HL-60/S4 treated with phorbol 12-myristate 13-acetate at 8.2 ng/mL for 4 days and 3 days (cell line): ENCODE data around the gene ADORA1.

Source experiments
- in situ Hi-C: fragments of 300-500 bp; cut with MboI; formaldehyde crosslinking; loops from 2 replicates; pipeline ENCODE4 v1.15.0; 2022; ENCODE audit warnings: low sequenced_read_pairs

ADORA1 gene

DNA sequence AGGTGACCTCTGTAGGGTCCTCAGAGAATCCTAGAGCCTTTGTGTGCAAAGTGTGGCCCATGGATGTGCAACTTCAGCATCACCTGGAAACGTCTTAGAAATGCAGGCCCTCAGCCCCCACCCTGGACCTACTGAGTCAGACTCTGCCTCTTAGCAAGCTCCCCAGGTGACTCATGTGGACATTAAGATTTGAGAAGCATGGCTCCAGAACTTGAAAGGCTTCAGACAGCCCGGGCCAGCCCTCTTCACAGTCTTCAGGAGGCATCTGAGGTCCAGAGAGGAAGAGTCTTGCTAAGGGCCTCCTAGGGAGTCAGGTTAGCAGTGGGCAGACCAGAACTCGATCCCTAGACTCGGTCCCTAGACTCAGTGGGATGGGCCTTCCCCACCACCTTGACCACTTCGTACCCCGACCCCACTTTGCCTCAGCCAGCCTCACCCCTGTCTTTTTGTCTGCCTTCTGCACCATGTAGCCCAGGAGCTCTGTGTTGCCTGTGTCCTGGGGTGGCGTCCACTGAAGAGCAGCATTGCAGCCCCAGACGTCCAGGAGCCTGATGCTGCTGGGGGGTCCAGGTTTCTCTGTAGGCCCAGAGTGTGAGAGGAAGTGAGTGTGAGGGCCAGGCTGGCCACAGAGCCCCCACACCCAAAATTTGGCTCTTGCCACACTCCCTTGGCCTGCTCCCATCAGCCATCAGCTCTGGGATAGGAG lies 43.3 kb downstream of the ADORA1 start:
- in situ Hi-C loops = no loop called here

DNA sequence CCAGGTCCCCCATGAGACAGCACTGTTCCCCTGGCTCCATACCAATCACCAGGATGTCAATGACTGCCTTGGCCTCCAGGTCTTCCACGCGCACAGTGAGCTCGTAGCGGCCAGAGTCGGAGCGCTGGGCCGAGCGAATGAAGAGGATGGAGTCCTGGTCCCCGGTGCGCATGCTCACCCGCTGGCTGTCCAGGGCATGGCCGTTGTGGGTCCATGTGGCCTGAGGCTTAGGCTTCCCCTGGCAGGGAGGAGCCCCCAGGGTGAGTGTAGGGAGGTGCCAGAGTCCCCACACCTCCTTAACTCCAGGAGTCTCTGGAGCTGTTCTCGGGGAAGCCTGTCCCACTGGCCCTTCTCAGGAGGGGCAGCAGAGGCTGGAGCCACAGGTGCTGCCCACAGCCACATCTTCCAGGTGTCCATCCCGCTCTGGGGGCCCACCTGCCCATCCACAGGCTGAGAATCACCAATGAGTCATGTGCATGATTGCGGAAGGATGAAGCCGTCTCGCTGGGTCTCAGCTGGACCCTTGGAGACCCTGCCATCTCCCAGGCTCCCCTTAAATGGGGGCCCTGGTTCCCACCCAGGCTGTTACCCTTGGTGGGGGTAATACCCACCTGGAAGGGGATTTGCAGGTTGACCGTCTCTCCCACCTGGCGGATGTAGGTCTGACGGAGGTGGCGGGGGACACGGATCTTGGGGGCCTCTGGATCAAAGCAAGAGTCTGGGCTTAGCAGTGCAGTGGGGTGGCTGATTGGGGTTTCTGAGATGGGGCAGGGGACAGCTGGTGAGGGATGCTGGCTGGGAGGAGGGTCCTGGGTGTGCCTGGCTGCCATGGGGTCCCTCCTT lies 44.0 kb downstream of the ADORA1 start:
- in situ Hi-C loops = no loop called here

- in situ Hi-C loops = no loop called here
Measured at GRCh38 chr1:203172184-203173010, 44.9 kb downstream of the ADORA1 start.

DNA sequence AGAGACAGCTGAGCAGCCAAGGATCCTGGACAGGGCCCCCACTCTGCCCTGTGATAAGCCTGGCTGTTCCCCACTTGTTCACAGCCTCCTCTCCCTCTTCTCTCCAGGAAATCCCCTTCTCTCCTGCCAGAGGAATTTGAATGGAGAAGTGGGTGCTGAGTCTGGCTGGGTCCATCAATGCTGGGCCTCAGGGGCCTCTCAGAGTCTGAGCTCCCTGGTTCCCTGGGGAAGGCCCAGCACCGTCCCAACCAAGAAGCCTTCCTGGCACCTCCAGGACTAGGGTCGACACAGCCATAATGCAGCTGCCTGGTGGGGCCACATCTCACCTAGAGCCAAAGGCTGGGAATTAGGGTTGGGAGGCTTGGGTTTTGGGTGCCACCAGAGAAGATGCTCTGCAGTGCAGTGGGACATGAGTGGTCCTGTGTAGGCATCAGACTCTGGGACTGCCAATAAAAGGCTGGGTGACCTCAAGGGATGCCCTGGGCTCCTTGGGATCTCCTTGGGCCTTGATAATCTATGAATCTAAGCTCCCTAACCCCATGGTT lies 45.6 kb downstream of the ADORA1 start:
- in situ Hi-C loops = no loop called here

GRCh38 chr1:203173566-203173965 lies 46.0 kb downstream of the ADORA1 start:
- in situ Hi-C loops = no loop called here

- in situ Hi-C loops = no loop called here
Measured at GRCh38 chr1:203174324-203174985, 46.9 kb downstream of the ADORA1 start.

DNA sequence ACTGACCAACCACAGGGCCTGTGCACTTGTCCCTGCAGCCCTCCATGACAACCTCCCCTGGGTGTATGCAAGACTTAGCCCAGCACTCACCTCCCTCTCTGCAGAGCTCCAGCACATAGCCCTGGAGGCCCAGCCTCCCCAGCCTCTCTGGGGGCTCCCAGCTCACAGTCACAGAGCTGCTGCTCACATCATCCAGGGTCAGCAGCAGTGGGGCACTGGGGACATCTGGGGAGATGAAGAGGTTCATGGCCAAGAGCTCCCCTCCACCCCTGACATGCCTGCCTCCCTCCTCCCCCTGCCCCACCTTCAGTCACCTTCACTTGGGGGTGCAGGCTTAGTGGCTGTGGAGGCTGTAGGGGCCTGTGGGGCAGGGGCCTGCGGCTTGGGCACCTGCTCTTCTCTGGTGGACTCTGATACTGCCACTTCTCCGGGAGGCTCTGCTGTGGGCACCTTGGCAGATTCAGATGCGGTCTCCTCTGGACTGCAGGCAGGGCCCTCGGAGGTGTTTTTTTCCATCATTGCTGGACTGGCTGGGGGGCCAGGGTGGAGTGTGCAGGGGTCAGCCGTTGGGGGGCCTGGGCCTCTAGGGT lies 47.8 kb downstream of the ADORA1 start, which contains the start of gene MYBPH:
Gene MYBPH, minus strand, starts transcription at position 590 of the 590 bp plus-strand sequence. Its CDS starts 71 bp downstream, at position 519.
- in situ Hi-C loops = no loop called here

GRCh38 chr1:203175827-203176241 lies 48.3 kb downstream of the ADORA1 start:
- in situ Hi-C loops = no loop called here

- in situ Hi-C loops = no loop called here
Measured at GRCh38 chr1:203176273-203177035, 48.9 kb downstream of the ADORA1 start.

DNA sequence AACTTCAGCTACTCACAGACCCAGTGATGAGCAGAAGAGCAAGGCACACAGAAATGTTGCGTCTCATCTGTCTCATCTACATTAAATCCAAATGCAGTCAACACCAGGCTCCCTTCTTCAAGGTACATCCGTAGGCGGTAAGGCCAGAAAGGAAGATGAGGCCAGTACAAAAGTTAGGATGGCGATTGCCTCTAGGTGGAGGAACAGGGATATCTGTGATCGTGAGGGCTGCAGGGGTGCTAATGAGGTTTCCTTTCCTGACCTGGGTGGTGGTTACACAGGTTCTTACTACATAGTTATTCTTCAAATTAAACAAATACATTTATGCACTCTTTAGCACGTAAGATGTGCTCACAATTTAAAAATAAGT lies 49.5 kb downstream of the ADORA1 start:
- in situ Hi-C loops = no loop called here

DNA sequence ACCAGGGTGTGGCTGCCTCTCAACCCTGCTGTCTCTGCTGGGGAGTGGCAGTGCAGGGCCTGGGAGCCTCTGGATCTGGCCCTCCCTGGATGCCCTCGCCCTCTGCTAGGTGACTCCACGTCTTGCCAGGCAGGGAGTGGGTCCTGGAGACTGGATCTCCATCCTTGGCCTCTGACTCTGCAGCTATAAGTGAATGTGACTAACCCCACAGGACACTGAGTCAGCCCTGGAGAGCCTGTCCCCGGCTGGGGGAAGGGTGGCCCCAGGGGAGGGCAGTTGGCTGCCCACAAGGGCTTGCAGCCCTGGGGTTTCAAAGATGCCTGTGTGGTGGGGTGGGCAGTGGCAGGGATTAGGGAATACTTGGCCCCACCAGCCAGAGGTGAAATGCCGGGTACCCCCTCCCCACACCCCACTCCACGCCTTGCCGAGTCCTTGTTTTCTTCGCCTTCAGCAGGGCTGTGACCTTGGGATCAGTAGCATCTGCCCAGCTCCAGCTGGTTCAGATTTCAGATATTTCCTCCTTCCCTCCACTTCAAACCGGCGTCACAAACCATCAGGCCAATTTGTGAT lies 50.0 kb downstream of the ADORA1 start:
- in situ Hi-C loops = no loop called here

GRCh38 chr1:203178083-203178482 lies 50.6 kb downstream of the ADORA1 start:
- in situ Hi-C loops = no loop called here

DNA sequence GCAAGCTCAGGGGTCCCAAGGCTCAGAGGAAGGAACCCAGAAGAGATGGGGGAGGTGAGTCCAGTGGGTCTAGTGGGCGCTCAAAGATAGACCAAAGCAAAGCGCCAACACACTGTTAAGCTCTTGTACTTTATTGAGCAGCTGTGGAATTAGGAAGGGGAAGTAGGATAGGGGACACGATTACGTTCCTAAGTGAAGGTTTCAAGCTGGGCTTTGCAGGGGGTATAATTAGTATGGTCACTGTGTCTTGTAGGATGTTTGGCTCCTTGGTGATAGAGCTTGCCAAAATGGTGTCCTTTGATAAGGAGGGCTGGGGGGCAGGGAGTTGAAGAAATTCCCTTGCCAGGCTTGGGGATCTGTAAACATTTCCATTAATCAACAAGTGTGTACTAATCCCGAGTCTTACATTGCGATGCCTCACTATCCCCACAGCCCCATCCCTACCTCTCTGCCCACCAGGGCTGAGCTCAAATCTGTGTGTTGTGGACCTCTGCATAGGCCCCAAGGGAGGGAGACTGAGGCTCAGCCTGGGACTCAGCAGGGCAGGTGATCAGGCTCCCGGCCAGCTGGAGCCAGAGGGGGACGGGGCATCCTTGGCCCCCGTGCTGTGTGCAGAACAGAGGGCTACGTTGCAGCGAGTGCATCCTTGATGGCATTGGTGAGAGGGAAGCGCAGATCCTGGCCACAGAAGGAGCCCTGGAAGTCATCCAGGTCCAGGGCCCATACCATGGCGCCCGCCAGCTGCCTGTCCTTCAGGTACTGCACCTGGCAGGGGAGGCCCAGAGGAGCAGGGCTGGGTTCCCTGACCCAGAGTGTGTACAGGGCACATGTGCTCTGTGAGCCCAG lies 51.5 kb downstream of the ADORA1 start:
- in situ Hi-C loops = no loop called here

GRCh38 chr1:203179667-203180005 lies 52.1 kb downstream of the ADORA1 start:
- in situ Hi-C loops = no loop called here

DNA sequence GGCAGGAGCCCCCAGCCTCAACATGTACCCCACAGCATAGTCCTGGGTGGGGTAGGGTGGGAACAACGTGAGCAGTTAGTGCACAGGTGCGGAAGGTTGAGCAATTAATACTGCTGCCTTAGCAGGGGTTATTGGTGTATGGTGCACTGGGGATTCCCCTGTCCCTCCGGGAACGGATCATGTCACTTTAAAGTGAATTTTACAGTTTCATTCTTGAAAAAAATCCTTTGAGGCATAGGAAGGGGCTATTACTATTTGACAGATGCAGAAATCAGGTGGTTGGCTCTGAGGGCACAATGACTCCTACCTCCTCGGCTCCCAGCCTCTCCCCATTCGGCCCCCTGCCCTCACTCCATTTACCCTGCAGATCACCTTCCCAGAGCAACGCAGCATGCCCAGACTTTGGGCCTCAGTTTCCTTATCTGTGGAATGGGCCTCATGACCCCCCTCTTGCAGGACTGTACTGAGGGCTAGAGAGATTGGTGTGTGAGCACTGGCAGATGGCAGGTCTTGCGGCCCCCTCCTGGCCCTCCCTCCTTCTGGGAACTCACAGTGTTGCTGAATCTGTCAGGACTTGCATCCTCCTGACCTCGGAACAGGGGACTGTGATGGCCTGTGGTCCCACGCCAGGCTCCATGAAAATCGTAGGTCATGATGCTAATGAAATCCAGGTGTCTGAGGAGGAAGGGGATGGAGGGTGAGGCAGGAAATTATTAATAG lies 53.2 kb downstream of the ADORA1 start:
- in situ Hi-C loops = no loop called here

- in situ Hi-C loops = no loop called here
Measured at GRCh38 chr1:203181586-203182386, 54.3 kb downstream of the ADORA1 start.
